C1 segment of cervical spinal cord (tissue), 14 donors: ENCODE measurements around the gene PRM1.
"Not testable (repeated sequence)": the region's sequence is repeated elsewhere in the genome, so short reads cannot be mapped to it uniquely, and the experiment has no call there.

Source experiments
- DNase-seq, 14 donors: peaks; one replicate each; lab custom pipeline; 2025; lab: John Stamatoyannopoulos, UW

PRM1 gene

DNA sequence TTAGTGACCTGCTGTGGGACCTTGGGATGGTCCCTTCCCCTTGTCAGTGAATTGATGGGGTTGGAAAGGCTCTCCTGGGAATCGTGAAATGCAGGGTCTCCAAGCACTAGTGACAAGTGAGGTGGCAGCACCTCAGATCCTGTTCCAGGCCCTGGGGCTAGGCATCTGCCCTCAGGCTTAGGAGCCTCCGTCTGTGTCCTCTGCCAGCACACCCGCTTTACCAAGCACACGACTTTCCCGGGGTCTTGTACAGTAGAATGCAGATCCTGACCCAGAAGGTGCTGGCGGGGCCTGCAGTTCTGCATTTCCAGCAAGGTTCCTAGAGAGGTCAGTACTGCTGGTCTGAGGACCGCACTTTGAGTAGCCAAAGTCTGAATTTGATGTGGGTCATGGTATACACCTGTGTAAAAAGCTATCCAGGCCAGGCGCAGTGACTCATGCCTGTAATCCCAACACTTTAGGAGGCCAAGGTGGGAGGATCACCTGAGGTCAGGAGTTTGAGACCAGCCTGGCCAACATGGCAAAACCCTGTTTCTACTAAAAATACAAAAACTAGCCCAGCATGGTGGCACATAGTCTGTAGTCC lies 33.3 kb upstream of the PRM1 start:
- no peak for DNase-seq

DNA sequence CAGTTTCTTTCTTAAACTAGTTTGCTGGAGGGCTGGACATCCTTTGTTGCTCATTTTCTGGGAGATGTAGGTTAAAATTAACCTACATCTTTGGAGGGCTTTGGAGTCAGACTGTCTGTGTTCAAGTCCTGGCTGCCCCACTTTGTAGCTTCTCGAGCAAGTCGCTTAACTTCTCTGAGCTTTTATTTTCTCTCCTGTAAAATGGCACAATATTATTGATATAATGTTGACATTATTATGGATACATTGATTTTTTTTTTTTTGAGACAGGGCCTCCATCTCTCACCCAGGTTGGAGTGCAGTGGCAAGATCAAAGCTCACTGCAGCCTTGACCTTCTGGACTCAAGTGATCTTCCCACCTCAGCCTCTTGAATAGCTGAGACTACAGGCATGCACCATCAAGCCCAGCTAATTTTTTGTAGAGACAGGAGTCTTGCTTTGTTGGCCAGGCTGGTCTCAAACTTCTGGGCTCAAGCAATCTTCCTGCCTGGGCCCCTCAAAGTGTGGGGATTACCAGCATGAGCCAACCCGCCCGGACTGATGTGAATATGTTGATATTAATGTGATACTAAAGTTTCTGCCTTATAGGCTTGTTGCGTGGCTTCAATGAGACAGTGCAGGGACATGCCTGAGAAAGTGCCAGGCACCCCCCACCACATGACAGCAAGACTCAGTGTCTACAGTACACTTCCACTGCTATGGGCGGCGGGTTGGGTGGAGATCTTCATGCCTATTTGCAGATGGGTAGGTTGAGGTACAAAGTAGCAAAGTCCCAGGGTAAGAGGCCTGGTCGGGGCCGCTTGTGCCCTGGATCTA lies 32.6 kb upstream of the PRM1 start:
- DNase-seq: no peak

DNA sequence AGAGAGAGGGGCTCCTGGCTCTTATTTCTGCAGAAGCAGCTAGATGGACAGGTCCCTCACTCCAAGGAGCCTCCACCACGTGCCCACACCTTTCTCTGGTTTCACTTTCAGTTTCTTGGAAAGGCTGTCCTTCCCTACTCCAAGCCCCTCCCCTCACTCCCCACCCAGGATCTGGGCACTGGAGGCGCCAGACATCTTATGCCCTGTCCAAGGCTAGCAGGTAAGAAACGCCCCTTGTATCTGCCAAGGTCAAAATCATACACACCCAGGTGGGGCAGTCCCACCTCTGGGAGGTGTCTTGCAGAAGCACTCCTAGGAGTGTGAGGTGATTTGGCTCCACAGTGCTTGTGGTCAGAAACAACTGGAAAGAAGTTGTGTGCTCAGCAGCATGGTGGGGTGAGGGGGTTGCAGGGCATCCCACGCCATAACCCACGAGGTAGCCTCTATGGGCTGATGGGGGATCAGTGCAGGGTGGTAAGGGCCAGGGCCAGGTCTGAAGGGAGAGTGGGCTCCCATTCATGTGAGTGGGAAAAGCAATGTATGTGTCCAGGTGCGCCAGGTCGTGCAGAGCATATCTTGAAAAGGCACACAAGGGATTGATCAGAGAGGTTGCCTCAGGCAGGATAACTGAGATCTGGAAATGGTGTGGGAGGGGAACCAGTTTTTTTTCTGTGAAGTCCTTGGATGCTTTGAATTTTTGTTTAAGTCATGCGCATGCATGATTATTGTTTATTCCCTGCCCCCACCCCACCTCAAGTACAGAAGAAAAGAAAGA lies 31.8 kb upstream of the PRM1 start:
- no peak for DNase-seq

- DNase-seq: no peak
Measured at GRCh38 chr16:11310997-11311561, 29.9 kb upstream of the PRM1 start.

- no peak for DNase-seq
Measured at GRCh38 chr16:11310634-11310977, 29.5 kb upstream of the PRM1 start.

- no peak for DNase-seq
Measured at GRCh38 chr16:11309895-11310633, 28.9 kb upstream of the PRM1 start.

- DNase-seq: no peak
Measured at GRCh38 chr16:11308493-11309283, 27.6 kb upstream of the PRM1 start.

DNA sequence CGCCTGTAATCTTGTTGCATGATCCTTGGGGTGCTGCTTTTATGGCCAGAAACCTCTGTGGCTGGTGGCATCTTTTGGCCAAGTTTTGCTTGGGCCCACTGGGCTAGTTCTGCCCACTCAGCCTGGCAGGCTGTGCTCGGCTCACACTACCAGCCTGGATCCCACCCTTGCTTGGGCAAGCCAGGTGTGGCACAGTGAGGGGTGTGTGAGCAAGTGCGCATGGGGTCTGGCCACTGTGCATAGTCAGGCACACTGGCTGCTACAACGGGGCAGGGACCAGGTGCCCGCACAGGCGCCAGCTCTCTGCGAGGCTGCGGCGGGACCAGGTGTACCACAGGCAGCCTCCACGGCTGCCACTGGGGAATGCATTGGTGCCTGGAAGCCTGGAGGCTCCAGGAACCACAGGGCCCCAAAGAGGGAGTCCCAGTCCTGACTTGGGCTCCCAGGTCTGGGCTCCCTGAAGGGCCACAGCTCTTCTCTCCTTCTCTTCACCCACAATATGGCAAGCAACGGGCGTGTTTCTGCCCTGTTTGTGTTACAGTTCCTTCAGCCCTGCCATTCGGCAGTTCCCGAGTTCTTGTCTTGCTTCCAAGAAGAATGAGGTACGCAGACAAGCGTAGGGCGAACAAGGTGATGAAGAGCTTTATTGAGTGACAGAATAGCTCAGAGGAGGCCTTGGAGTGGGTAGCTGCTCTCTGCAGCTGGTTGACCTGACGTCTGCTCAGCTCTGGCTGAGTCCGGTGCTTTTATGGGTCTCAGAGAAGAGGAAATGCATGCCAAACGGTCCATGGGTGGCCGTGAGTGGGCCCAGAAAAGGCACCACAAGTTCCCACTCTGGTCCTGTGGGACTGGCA lies 26.7 kb upstream of the PRM1 start:
- no peak for DNase-seq

DNA sequence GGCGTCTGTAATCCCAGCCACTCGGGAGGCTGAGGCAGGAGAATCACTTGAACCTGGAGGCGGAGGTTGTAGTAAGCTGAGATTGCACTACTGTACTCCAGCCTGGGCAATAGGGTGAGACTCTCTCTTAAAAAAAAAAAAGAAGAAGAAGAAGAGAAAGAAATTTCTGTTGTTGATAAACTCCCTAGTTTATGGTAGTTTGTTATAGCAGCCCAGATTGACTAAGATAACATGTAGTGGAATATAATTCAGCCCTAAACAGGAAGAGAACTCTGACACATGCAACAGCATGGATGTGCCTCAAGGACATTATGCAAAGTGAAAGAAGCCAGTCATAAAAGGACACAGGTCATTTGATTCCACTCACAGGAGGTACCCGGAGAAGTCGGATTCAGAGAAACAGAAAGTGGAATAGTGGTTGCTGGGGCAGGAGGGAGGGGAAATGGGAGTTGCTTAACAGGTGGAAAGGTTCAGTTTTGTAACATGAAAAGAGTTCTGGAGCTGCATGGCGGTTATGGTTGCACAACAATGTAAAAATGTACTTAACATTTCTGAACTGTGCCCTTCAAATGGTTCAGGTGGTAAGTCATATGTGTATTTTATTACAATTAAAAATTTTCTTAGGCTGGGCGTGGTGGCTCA lies 26.0 kb upstream of the PRM1 start:
- no peak for DNase-seq

- no peak for DNase-seq
Measured at GRCh38 chr16:11306381-11306780, 25.3 kb upstream of the PRM1 start.

DNA sequence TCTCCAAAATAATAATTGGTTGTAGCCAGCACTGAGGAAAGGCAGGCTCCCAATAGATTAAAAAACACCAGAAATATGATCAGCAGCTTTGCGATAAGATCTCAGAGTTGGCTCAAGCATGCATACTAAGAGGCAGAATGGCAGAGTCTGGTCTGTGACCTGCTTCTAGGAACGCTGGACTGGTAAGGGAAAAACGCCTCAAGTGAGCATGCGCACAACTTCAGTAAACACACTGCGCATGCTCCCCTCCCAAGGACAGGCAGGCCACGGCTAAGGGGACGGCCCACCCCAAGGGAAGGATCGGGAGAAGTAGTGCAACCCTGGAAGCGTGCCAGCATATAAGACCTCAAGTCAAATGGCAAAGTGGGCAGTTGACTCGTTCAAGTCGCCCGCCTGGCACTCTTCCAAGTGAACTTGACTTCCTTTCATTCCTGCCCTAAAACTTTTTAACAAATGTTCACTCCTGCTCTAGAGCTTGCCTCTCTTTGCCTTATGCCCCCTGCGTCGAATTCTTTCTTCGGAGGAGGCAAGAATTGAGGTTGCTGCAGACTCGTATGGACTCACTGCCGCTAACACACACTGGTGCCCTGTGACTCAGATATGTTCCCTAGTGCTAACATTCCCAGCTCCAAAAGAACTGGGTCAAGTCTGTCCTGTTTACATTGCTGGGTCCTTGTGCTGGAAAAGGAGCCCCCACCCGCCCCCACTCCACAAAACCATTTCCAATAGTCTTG lies 22.4 kb upstream of the PRM1 start:
- DNase-seq: no peak

DNA sequence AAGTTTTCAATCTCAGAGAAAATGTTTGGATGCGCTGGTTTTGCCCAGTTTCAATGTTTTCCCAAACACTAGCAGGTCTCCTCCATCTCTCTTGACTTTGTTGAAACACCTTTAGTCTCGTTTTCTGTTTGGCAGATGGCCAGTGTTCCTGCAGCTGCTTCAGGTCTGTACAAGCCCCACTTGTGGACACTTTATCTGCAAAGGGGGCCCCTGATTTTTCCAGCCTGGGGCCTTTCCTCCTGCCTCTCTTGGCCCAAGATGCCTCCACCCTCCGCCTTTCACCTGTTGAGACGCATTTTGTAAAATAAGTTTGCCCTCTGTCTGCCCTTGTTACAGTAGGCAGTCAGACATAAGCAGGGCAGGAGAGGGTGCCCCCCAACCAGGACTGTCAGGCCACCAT lies 21.8 kb upstream of the PRM1 start:
- no peak for DNase-seq

DNA sequence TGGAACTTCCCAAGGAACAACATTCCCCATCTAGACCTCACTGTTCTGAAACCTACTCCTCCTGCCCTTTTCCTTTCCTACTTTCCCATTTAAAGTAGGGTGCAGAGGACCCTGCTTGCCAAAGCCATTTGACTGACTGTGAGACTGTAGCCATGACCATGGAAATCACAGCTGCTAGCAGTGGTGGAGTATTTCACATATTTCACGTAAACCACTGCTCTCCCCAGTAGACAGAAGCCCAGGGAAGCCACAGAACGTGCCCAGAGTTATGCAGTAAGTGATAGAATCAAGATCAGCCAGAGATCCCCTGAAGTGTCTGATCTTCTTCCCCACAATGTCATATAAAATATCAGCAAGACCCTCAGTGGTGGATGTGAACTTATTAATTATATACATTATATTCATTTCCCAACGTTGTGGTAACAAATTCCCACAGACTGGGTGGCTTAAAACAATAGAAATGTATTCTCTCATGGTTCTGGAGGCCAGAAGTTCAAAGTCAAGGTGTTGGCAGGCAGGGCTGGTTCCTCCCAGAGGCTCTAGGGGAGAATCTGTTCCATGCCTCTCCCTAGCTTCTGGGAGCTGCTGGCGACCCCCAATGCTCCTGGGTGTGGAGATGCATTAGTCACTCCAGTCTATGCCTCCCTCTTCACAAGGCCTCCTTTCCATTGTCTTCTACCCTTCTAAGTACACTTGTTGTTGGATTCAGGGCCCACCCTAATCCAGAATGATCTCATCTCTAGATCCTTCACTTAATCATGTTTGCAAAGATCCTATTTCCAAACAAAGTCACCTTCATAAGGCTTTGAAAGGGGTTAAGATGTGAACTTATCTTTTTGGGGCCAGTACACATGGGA lies 20.7 kb upstream of the PRM1 start:
- DNase-seq: no peak

- DNase-seq: no peak
Measured at GRCh38 chr16:11300560-11300892, 19.4 kb upstream of the PRM1 start.

DNA sequence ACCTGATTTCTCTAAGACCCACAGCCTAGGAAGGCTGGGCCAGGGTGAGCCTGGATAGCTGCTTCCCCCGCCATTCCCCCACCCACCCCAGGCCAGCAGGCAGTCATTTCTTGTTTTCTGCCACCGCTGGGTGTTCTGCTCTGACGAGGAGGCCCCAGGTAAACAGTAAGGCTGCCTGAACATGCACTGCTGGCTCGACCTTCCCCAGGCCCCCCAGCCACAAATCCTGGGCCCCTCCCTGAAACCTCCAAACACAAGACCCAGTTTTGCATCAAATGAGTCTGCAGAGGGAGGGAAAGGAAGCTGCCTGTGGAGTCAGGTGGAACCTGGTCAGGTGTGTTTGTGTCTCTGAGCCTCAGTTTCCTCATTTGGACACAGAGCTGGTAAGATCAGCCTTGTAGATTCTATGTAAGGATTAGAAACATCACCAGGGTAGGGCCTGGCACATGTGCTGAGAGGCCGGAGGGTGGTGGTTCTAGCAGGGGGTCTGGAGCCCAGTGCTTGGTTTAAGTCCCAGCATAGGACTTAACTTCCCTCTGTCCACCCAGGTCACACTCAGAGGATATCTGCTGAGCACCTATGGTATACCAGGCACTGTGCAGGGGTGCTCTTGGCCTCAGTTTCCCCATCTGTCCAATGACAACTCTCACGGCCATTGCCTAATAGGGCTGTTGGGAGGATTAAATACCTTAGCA lies 18.9 kb upstream of the PRM1 start:
- no peak for DNase-seq

DNA sequence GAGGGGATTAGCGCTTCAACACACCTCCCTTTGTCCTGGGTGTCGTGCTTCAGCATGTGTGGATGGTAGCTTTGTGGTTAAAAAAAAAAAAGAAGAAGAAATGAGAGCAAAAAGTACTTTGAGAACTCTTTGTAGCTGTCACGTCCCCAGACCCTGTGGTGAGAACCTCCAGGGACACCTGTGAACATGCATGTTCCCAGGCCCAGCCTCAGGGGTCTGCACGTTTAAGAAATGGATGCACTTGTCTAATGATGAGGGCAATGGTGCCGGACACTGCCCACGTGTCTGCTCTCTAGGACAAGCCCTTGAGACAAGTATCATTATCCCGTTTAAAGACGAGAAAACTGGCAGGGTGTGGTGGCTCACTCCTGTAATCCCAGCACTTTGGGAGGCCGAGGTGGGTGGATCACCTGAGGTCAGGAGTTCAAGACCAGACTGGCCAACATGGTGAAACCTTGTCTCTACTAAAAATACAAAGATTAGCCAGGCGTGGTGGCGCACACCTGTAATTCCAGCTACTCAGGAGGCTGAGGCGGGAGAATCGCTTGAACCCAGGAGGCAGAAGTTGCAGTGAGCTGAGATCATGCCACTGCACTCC lies 17.9 kb upstream of the PRM1 start:
- not testable (repeated sequence) for DNase-seq
